ENCODE results near the gene EPYC.
"Not testable (repeated sequence)": the region's sequence is repeated elsewhere in the genome, so short reads cannot be mapped to it uniquely, and the experiment has no call there.

The EPYC gene

GRCh38 chr12:90990611-90991010 lies 14.2 kb downstream of the EPYC start:
- DNase-seq = no peak

DNA sequence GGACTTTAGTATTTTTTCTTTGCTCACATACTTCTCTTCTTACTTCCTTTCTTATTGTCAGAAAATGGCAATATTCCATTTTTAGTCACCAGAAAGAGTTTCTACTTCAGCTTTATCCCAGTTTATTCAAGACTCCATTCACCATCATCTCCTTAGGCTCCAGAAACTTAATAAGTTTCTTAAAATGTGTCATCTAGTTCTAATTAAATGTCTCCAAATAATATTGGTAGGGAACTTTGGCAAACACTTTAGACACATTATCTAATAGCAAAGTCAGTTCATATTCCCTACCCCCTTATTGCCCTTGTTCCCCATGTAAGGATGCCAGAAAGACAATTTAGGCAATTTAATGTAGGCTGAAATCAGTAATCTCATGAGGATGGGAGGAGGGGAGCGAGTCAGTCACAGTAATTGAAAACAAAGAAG lies 15.1 kb downstream of the EPYC start:
- no peak for DNase-seq

DNA sequence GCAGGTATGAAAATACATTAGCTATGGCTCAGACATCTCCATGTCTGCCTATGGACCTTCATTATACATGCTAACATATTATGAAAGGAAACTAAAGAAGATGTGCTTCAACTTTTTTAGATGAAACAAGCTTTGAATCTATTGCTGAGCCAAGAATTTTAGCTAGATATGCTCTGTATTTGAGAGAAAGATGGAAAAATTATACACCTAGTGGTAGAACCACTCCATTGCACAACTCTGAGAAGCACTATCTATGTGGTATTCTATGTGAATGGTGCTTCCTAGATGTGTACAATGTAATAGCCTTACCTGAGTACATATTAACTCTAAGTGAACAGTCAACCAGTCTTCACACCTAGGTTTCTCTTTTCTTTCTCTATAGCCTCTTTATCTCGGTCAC lies 17.3 kb downstream of the EPYC start:
- DNase-seq = no peak

DNA sequence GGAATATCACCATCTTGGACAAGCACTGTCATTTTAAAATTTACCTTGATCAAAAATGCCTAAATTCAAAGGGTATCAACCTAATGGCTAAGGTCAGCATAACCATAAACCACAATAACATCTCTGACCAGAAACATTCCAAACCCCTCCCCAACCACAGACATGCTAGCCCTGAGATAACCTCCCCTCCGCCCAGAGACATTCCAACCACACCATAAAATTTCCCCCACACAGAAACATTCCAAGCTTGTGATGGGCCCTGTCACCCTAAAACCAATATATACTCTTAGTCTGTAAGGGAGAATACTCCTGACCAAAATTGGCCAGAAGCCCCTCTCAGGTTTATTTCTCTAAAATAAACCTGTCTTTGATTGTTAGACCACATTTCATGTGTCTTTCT lies 17.7 kb downstream of the EPYC start:
- no peak for DNase-seq

- DNase-seq = not testable (repeated sequence)
Observed at GRCh38 chr12:90985331-90985730, 19.4 kb downstream of the EPYC start.

GRCh38 chr12:90984114-90984513 lies 20.7 kb downstream of the EPYC start:
- no peak for DNase-seq

DNA sequence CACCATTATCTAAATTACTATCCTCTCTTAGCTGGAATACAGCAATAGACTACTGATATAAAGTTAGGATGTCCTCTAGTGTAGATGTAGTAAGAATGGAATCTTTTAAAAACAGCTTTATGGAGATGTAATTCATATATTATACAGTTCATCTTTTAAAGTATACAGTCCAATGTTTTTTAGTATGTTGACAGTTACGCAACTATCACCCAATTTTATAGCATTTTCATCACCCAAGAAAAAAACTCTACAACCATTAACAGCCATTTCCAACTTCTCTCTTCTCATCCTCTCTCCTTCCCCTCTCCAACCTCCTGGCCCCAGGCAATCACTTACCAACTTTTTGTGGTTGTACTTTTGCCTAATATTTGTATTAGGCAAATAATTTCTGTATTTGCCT lies 22.6 kb downstream of the EPYC start:
- DNase-seq = no peak

- DNase-seq = no peak
Observed at GRCh38 chr12:90979951-90980350, 24.8 kb downstream of the EPYC start.

DNA sequence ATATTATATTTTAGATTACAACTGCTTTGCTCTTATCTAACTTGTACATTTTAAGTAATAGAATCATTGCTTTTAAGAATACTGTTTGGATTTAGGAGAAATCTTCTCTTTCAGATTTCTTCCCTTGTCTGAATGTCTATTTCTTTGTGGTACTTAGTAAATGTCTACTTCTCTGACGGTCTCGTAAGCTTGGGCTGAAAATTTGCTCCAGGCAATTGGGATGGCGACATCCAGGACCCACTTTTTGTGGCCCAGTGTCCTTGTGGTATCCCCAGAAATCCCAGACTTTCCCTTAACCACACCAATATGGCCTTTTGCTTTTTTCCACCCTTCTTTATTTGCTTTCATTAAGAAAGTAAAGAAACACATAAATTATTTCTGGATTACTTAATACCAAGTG lies 25.8 kb downstream of the EPYC start:
- DNase-seq = no peak

GRCh38 chr12:90978117-90978770 lies 26.5 kb downstream of the EPYC start:
- no peak for DNase-seq

- no peak for DNase-seq
Observed at GRCh38 chr12:90977224-90977623, 27.5 kb downstream of the EPYC start.

DNA sequence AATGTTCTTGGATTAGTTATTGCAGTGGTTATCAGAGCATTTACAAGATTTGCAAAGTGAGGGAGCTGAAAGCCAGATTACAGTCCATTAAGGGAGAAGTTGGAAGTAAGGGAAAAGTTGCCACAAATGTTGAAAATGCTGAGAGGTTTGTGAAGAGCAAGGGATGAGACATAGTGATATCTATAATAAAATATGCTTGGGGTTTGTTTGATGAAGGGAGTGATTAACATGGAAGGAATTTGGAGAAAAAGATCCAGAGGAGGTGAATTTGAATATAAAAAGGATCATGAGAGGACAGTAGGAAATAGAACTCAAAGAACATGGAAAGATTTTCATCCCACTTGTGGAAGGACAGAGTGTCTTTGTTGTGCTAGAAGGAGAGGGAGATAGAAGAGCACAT lies 30.5 kb downstream of the EPYC start:
- no peak for DNase-seq

DNA sequence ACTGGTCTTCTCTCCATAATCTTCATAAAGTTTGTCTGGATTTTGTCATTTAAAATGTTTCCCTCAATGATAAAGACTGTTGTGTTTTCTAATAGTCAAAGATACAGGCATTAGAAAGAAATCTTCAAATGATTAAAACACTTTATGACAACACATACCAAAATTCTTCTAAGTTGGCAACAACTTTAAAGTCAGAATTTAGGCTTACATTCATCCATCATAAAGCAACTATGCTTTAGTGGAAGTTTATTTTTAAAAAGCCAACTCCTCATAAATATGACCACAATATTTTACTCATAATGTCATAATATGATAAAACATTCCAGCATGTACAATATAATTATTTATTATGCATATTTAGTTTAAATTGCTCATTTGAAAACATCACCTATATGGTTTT lies 32.5 kb downstream of the EPYC start:
- DNase-seq = no peak

GRCh38 chr12:90970911-90971310 lies 33.9 kb downstream of the EPYC start:
- no peak for DNase-seq

DNA sequence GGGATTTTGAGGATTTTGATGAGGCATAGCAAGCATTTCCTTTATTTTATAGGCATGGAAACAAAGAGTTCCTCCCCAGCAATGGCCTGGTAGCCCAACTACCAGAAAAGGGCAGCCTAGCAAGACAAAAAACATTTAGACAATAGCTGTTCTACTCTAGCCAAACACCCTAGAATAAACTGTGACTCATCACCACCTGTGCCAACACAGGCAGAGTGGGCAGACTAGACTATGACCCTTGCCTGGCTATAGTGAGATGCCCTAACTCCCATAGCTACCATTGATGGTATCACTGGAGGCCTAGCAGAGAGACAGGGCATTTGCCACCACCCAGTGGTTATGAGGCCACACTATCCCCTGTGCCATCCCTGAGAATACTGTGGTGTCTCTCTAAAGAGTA lies 34.3 kb downstream of the EPYC start:
- no peak for DNase-seq

- DNase-seq = no peak
Observed at GRCh38 chr12:90969851-90970250, 34.9 kb downstream of the EPYC start.

DNA sequence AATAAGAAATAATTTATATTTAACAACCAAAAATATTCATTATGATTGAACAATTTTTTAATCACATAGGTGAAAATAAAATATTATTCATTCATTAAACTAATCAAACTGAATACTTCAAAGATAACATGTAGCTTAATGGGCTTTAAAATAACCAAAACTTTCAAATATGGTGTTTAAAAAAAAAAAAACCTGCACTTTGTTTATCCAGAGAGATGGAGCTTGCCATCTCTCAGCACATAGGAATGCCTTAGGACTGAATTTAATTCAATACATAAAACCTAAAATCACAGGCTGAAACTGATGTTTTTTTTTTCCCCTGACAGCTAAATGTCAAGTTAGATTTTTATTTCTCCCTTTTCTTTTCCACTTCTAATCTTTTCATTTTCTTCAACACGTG lies 35.4 kb downstream of the EPYC start:
- DNase-seq = no peak

DNA sequence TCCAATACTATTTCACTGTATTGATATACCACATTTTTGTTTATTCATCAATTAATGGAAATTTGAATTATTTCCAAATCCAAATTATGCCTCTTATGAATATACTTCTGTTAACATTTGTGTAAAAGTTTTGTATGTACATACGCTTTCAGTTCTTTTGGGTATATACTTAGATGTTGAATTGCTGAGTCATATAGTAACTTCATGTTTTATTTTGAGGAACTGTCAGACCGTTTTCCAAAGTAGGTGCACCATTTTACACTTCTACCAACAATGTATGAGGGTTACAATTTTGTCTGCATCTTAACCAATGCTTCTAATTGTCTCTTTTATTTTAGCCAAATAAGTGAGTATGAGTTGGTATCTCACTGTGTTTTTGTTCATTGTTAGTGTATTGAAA lies 39.6 kb downstream of the EPYC start:
- DNase-seq = no peak

- DNase-seq = no peak
Observed at GRCh38 chr12:90964616-90965015, 40.2 kb downstream of the EPYC start.

DNA sequence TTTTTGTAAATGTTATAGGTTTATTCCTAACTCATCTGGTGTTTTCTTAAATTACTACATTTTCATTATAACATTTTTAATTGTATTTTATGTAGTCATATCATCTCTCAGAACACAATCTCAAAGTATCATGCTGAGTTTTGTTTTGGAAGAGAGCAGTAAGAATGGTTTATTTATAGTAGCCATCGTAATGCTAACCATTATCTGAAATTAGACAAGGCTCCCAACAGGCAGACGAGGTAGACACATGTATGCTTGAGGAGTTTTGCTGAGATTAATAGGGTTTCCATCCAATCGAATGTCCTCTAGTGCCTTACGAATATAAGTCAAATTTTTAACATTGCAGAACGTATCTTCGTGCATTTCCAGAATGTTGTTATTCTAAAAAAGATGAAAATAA lies 40.8 kb downstream of the EPYC start:
- no peak for DNase-seq

DNA sequence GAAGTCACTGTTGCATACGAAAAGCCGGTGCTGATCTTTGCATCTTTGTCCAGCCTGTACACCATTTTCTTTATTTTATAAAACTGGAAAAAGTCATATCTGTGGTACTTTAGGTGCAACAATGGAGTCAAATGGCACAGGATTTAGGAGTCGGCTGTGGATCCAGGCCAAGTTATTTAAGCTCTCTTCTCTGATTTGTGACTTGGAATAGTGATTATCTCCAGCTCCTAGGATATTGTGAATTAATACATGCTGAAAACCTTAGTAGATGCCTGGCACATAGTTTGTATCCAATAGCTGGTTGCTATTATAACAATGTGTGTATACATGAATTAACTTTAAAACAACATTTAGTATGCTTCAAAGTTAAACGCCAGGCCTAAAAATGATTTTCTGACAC lies 43.6 kb downstream of the EPYC start:
- DNase-seq = no peak

DNA sequence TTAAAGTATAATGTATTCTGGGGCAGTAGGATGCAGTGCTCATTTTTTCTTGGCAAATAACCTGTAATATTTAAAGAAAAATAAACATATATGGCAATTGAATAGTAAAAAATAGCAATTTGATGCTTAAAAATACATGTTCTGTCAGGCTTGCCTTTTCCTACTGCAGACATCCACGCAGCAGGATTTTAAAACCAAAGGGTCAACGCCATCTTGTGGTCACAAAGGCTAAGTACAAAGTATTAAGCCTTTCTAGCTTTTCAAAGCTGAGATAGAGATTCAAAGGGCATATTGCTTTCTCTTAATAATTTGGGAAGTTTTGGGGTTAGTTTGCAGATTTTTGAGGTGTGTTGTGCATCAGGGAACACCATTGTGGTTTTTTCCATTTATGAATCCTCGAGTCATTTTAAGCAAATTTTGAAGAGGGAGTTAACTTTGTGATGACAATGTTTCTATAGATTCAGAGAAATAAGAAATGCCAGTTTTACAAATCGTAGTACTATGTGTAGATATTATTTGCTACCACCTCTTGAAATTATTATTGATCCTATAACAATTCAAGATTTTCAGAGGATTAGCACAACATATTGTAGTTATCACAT lies 45.1 kb downstream of the EPYC start:
- DNase-seq = no peak

GRCh38 chr12:90959032-90959431 lies 45.7 kb downstream of the EPYC start:
- no peak for DNase-seq

DNA sequence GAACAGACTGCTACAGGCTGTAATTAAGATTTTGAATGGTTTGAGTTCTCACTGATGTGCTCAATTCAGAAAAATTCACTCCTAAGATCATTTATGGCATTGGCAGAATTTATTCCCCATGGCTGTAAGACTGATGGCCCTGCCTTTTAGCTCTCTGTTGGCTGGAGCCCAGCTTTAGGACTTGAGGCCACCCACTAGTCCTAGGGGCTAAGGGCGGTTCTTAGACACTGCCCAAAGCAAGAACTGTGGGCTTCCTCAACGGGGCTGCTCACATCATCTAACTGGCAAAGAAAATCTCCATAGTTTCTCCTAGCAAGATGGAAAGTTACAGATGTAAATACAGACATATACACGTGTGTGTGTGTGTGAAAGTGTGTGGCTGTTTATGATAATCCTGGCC lies 46.4 kb downstream of the EPYC start:
- DNase-seq = no peak

- no peak for DNase-seq
Observed at GRCh38 chr12:90954921-90955320, 49.9 kb downstream of the EPYC start, which contains the start of gene CCER1. Gene CCER1 (minus strand): TSS chr12:90955176. CDS start chr12:90954742, 434 bp downstream.
